ENCODE measurements around the gene PEA15. TPM values are rescaled to one million over a fixed set of nuclear protein-coding genes. Genes with fewer than 3 reads are reported as not detected.

PEA15 gene
- total RNA-seq, 1 experiment from 2014 or later, result 44.0 TPM

GRCh38 chr1:160207118-160207650 lies 2.0 kb downstream of the PEA15 start:
- Histone ChIP-seq H3K79me2 (ENCODE audit: insufficient read depth, low read length) (peaks cover 48% of the 10 kb centered on the region), H3K4me1 (ENCODE audit: control insufficient read depth in 1 of 2, insufficient read depth in 2 of 2, low read length in 2 of 2) (peaks cover 12 to 20% of the 10 kb centered on the region in 2 experiments; a peak in 3 of 4 replicates), H3K4me2 (ENCODE audit: low read length) (peak overlapping the region; percentile 90), H3K27ac (ENCODE audit: low read depth, low read length) (no peak overlapping the region), H4K20me1 (ENCODE audit: insufficient read depth) (0 out of 2 replicates have a peak, but pooled peaks cover 4% of the 10 kb centered on the region), H3K9me3 (ENCODE audit: control insufficient read depth in 1 of 2, insufficient read depth in 1 of 2, low read depth in 1 of 2, low read length in 2 of 2) (no peaks in the 10 kb centered on the region), H3K9me2 (ENCODE audit: insufficient read depth) (no peaks in the 10 kb centered on the region), H3K36me3 (ENCODE audit: control insufficient read depth in 1 of 2, insufficient read depth in 2 of 2, low read length in 2 of 2) (peaks cover 10 to 29% of the 10 kb centered on the region in 2 experiments; a peak in 3 of 4 replicates), H3K9ac (ENCODE audit: low read length) (no peak overlapping the region), H3K27me3 (ENCODE audit: insufficient read depth, low read length) (no peaks in the 10 kb centered on the region), H2AFZ (ENCODE audit: low read depth, low read length, poor library complexity, severe bottlenecking) (no peak overlapping the region), H3K4me3 (replicated peaks in 1 of 2; ENCODE audit: low read depth in 1 of 2, low read length in 2 of 2) (no peak overlapping the region)
- POLR2A ChIA-PET, result interaction anchor here (0.6 to 1.5 kb wide), 2 partner anchors 8 to 12 kb away, joined by 6 read pairs; no protein-coding TSS in a partner anchor
- no TSS peak for BruUV-seq (replicated peaks)
- DNase-seq (ENCODE audit: low read depth, low spot score), result no peak
- CTCF ChIA-PET, result interaction anchor here (1.5 kb wide), 1 partner anchor 106 kb away, joined by 3 read pairs; no protein-coding TSS in a partner anchor
- TF ChIP-seq CTCF (IDR thresholded peaks at IDR 0.05 in 2 of 3, conservative IDR thresholded peaks at IDR 0.05 in 1 of 3; ENCODE audit: borderline replicate concordance in 1 of 3, insufficient read depth in 1 of 3, low read depth in 2 of 3, low read length in 2 of 3) (no peak), RAD21 (IDR thresholded peaks at IDR 0.05; ENCODE audit: low read depth) (no peak), YY1 (IDR thresholded peaks at IDR 0.05; ENCODE audit: extremely low read depth, insufficient replicate concordance, low read depth, low read length) (no peak), TCF7L2 (IDR thresholded peaks at IDR 0.05; ENCODE audit: borderline replicate concordance, extremely low read depth, insufficient read depth, insufficient read length) (no peak), CBX3 (IDR thresholded peaks at IDR 0.05; ENCODE audit: low read depth) (no peak), ELF1 (IDR thresholded peaks at IDR 0.05; ENCODE audit: borderline replicate concordance, low read depth) (no peak), SIN3A (IDR thresholded peaks at IDR 0.05; ENCODE audit: low read depth) (no peak), REST (IDR thresholded peaks at IDR 0.05; ENCODE audit: low read depth) (no peak), CEBPB (IDR thresholded peaks at IDR 0.05; ENCODE audit: low read depth) (no peak), POLR2AphosphoS5 (IDR thresholded peaks at IDR 0.05; ENCODE audit: low read depth, low read length) (no peak), ZBTB33 (IDR thresholded peaks at IDR 0.05; ENCODE audit: extremely low read depth, insufficient replicate concordance, low read length) (no peak), POLR2A (IDR thresholded peaks at IDR 0.05; ENCODE audit: borderline replicate concordance, extremely low read depth, insufficient read depth, insufficient read length) (no peak), EZH2phosphoT487 (IDR thresholded peaks at IDR 0.05; ENCODE audit: borderline replicate concordance) (no peak), MAX (IDR thresholded peaks at IDR 0.05) (no peak), FOSL1 (IDR thresholded peaks at IDR 0.05; ENCODE audit: low read depth) (no peak), EGR1 (IDR thresholded peaks at IDR 0.05; ENCODE audit: low read depth) (no peak), SRF (IDR thresholded peaks at IDR 0.05; ENCODE audit: low read depth) (no peak), JUND (IDR thresholded peaks at IDR 0.05) (no peak)
- RAD21 ChIA-PET (ENCODE audit: low non-redundant PET in 1 of 2, low total read pairs in 2 of 2, uncharacterized antibody in 2 of 2, unreplicated experiment in 2 of 2), result no interaction called here
- intact Hi-C loops (cut with micrococcal nuclease), result no loop called here
- no peak for ATAC-seq
